ENCODE results near the gene MAN2B2. TPM values are rescaled to one million over a fixed set of nuclear protein-coding genes. Genes with fewer than 3 reads are reported as not detected.
"Not testable (repeated sequence)": the region's sequence is repeated elsewhere in the genome, so short reads cannot be mapped to it uniquely, and the experiment has no call there.

The MAN2B2 gene
- total RNA-seq, 4 donors from 2014 or later: 21.2 to 33.3 (median 27.2) TPM

GRCh38 chr4:6660430-6660829 lies 85.4 kb downstream of the MAN2B2 start:
- TF ChIP-seq CTCF (IDR thresholded peaks at IDR 0.05): no peak
- ATAC-seq (ENCODE audit: low FRiP score) (no peak), DNase-seq (ENCODE audit: low spot score) (no peak)

- DNase-seq (ENCODE audit: low spot score): no peak
- ATAC-seq (ENCODE audit: low FRiP score): no peak
- TF ChIP-seq CTCF (IDR thresholded peaks at IDR 0.05): no peak
Observed at GRCh38 chr4:6662591-6662990, 87.6 kb downstream of the MAN2B2 start.

- no peak for TF ChIP-seq CTCF (IDR thresholded peaks at IDR 0.05)
- ATAC-seq (ENCODE audit: low FRiP score) (no peak), DNase-seq (ENCODE audit: low spot score) (no peak)
Observed at GRCh38 chr4:6663596-6664393, 88.8 kb downstream of the MAN2B2 start.

GRCh38 chr4:6665320-6665654 lies 90.3 kb downstream of the MAN2B2 start:
- no peak for TF ChIP-seq CTCF (IDR thresholded peaks at IDR 0.05)
- DNase-seq (ENCODE audit: low spot score) (no peak), ATAC-seq (ENCODE audit: low FRiP score) (no peak)

GRCh38 chr4:6668391-6668790 lies 93.4 kb downstream of the MAN2B2 start:
- no peak for TF ChIP-seq CTCF (IDR thresholded peaks at IDR 0.05)
- DNase-seq (ENCODE audit: low spot score): no peak
- ATAC-seq (ENCODE audit: low FRiP score): no peak

GRCh38 chr4:6671648-6672047 lies 96.7 kb downstream of the MAN2B2 start:
- ATAC-seq (ENCODE audit: low FRiP score): no peak
- TF ChIP-seq CTCF (IDR thresholded peaks at IDR 0.05): no peak
- no peak for DNase-seq (ENCODE audit: low spot score)

- no peak for TF ChIP-seq CTCF (IDR thresholded peaks at IDR 0.05)
- DNase-seq (ENCODE audit: low spot score): no peak
- no peak for ATAC-seq (ENCODE audit: low FRiP score)
Observed at GRCh38 chr4:6672131-6672530, 97.1 kb downstream of the MAN2B2 start.

- DNase-seq (ENCODE audit: low spot score): not testable (repeated sequence)
Observed at GRCh38 chr4:6672541-6673190, 97.7 kb downstream of the MAN2B2 start.

More at GRCh38 chr4:6672541-6673190, 97.7 kb downstream of the MAN2B2 start:
- not testable (repeated sequence) for ATAC-seq (ENCODE audit: low FRiP score)
